ENCODE data around the gene HMMR. TPM values are rescaled to one million over a fixed set of nuclear protein-coding genes. Genes with fewer than 3 reads are reported as not detected.
A peak's percentile ranks its signal among the peaks of the same experiment; 100 is the strongest.

The HMMR gene
- total and polyA plus RNA-seq, 9 of the 15 experiments (the other 6 are each of a cell fraction or from before 2014, with no cell fraction given), result 74.9 to 133 (median 90.8) TPM

GRCh38 chr5:163505368-163506094, 45.1 kb downstream of the HMMR start, which contains the start of gene MAT2B (continued):
- TF ChIP-seq ZMIZ1 (IDR thresholded peaks at IDR 0.05; ENCODE audit: low read depth in 2 of 2, low read length in 2 of 2) (peak in 1 of 2 experiments; percentile 57; a peak in 1 of 4 replicates), THAP12 (CRISPR knock-in tag; IDR thresholded peaks at IDR 0.05) (peak; percentile 73), SP1 (CRISPR knock-in tag; IDR thresholded peaks at IDR 0.05) (peak; percentile 40; the same call in 1 of the 2 replicates), RBM22 (IDR thresholded peaks at IDR 0.05; ENCODE audit: low read depth, low read length, poor library complexity, severe bottlenecking) (peak; percentile 57), ELK1 (CRISPR knock-in tag; IDR thresholded peaks at IDR 0.05) (no peak), NFIX (CRISPR knock-in tag; IDR thresholded peaks at IDR 0.05; ENCODE audit: low read depth) (no peak), CTCFL (IDR thresholded peaks at IDR 0.05; ENCODE audit: borderline replicate concordance, insufficient read depth, low read depth, low read length, poor library complexity, severe bottlenecking) (peak; percentile 79), ZBTB9 (CRISPR knock-in tag; IDR thresholded peaks at IDR 0.05) (no peak), TBL1XR1 (IDR thresholded peaks at IDR 0.05; ENCODE audit: low read length in 2 of 2) (peak in 1 of 2 experiments; percentile 35; a peak in 1 of 4 replicates), ZKSCAN3 (CRISPR knock-in tag; IDR thresholded peaks at IDR 0.05) (no peak), MCM3 (IDR thresholded peaks at IDR 0.05) (no peak), ZNF77 (CRISPR knock-in tag; IDR thresholded peaks at IDR 0.05) (no peak), FOS (IDR thresholded peaks at IDR 0.05; ENCODE audit: extremely low read depth, insufficient read length) (no peak), TRIM24 (IDR thresholded peaks at IDR 0.05) (peak in 1 of 2 experiments; percentile 48; a peak in 1 of 4 replicates), MAZ (CRISPR knock-in tag; conservative IDR thresholded peaks at IDR 0.05 in 1 of 2, IDR thresholded peaks at IDR 0.05 in 1 of 2) (peak; percentile 79 to 86), ZNF140 (CRISPR knock-in tag; IDR thresholded peaks at IDR 0.05) (no peak)

Measured in K562 (cell line).